ENCODE results near the gene CPLANE2. TPM values are rescaled to one million over a fixed set of nuclear protein-coding genes. Genes with fewer than 3 reads are reported as not detected.

The CPLANE2 gene
- total RNA-seq, 1 donor from 2014 or later = 12.9 TPM

DNA sequence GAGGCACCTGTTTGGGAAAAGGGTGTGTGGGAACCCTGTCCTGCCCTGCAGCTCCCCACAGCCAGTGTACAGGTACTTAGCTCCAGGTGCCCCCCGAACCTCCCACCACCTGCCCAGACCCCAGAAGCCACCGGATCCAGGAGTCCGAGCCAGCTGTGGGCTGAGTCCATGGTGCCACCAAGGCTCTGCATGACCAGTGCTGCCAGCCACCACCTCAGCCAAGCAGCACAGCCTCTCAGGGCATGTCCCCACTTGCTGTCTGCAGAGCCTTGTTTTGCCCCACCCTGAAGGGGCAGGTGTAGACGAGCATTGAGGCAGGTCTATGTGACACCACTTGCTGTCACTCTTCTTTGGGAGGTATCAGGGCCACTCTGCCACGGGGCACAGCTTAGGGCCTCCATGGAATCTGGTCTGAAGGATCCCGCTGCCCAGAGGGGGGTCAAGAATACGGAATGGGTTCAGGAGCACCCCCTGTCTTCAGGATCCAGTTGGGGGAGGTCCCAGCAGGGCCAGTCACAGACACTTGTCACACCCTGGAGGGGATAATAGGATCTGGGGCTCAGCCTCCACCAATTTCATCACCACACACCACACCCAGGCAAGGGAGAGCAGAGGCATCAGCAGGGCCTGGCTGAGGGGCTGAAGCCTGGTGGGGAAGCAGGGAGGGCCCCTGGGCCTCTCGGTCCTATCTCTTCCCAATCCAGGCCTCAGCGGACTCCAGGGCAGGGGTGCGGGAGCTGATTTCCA, 52.3 kb downstream of the CPLANE2 start:
- Mint-ChIP-seq H3K27me3 (no peaks in the 10 kb centered on the region), H3K9me3 (no peaks in the 10 kb centered on the region), H3K27ac (peak overlapping the region; percentile 58), H3K36me3 (no peaks in the 10 kb centered on the region), H3K4me1 (ENCODE audit: unreplicated experiment) (peaks cover 20% of the 10 kb centered on the region), H3K4me3 (no peak overlapping the region)
- no peak for DNase-seq (ENCODE audit: extremely low spot score, unreplicated experiment)
- no peak for TF ChIP-seq CTCF (conservative IDR thresholded peaks at IDR 0.05)

GRCh38 chr1:16183765-16184556, 53.0 kb downstream of the CPLANE2 start:
- no peaks in the 10 kb centered on the region for H3K9me3 Mint-ChIP-seq
- no peak for TF ChIP-seq CTCF (conservative IDR thresholded peaks at IDR 0.05)
- H3K4me1 Mint-ChIP-seq (ENCODE audit: unreplicated experiment) = peaks cover 20% of the 10 kb centered on the region
- H3K27ac Mint-ChIP-seq = peak overlapping the region; percentile 79
- H3K4me3 Mint-ChIP-seq = no peak overlapping the region
- H3K36me3 Mint-ChIP-seq = no peaks in the 10 kb centered on the region
- H3K27me3 Mint-ChIP-seq = no peaks in the 10 kb centered on the region
- DNase-seq (ENCODE audit: extremely low spot score, unreplicated experiment) = no peak

- H3K4me3 Mint-ChIP-seq = peak overlapping the region; percentile 14
- no peaks in the 10 kb centered on the region for H3K27me3 Mint-ChIP-seq
- peaks cover 24% of the 10 kb centered on the region for H3K4me1 Mint-ChIP-seq (ENCODE audit: unreplicated experiment)
- no peak for DNase-seq (ENCODE audit: extremely low spot score, unreplicated experiment)
- no peaks in the 10 kb centered on the region for H3K36me3 Mint-ChIP-seq
- H3K27ac Mint-ChIP-seq = peak overlapping the region; percentile 79
- TF ChIP-seq CTCF (conservative IDR thresholded peaks at IDR 0.05) = no peak
- no peaks in the 10 kb centered on the region for H3K9me3 Mint-ChIP-seq
These were observed 53.8 kb downstream of the CPLANE2 start for GRCh38 chr1:16183179-16183578.

DNA sequence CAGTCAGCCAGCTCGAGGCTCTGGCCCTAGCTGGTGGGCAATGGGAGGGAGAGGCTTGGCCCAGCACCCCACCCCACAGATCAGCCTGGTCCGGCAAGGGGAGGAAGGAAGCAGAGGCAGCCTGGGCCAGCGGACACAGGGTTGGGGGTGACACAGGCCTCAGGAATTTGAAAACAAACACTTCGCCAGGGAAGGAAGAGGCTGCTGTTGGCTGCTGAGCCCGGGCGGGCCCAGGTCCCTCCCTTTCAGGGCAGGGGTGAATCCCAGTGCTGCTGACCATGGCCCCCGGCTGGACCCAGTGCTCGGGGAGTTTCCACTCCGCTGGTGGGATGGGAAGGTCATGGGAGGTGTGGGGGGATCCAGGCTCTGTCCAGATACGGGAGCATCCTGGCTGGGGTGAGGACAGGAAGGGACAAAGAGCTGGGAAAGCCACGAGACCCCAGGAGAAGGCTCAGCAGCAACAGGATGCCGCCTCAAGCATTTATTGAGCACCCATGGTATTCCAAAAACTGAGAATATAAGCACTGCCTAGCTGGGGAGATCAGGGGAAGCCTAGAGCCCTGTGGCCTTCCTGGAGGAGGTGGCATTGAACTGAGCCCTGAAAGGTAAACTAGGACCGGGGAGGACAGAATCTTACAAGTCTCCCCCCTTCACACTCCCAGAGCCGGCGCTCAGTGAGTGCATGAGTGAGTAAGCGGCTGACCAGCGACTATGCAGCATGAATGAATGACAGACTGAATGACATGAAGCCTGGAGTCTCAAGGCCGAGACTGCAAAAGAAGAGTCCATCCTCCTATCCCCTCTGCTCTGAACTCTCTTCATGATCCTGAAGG, 54.9 kb downstream of the CPLANE2 start:
- H3K9me3 Mint-ChIP-seq = no peaks in the 10 kb centered on the region
- peaks cover 24% of the 10 kb centered on the region for H3K4me1 Mint-ChIP-seq (ENCODE audit: unreplicated experiment)
- no peaks in the 10 kb centered on the region for H3K36me3 Mint-ChIP-seq
- peak overlapping the region; percentile 49 for H3K4me3 Mint-ChIP-seq
- no peaks in the 10 kb centered on the region for H3K27me3 Mint-ChIP-seq
- peak overlapping the region; percentile 90 for H3K27ac Mint-ChIP-seq
- TF ChIP-seq CTCF (conservative IDR thresholded peaks at IDR 0.05) = no peak
- no peak for DNase-seq (ENCODE audit: extremely low spot score, unreplicated experiment)

Other genes with a start within 250 kb of the CPLANE2 start
- not detected in 2 replicates for gene SRARP, start 232.9 kb downstream of the CPLANE2 start, total RNA-seq (ENCODE audit: low replicate concordance)
- 0.48 and 0.64 TPM in 2 replicates for gene HSPB7, start 219.1 kb downstream of the CPLANE2 start, total RNA-seq (ENCODE audit: low replicate concordance)
- gene CLCNKA, start 215.1 kb downstream of the CPLANE2 start, total RNA-seq (ENCODE audit: low replicate concordance) = 0.38 and 1.6 TPM in 2 replicates
- 0.95 and 1.6 TPM in 2 replicates for gene CLCNKB, start 193.4 kb downstream of the CPLANE2 start, total RNA-seq (ENCODE audit: low replicate concordance)
- gene FAM131C, start 163.5 kb downstream of the CPLANE2 start, total RNA-seq (ENCODE audit: low replicate concordance) = 1.4 and 3.1 TPM in 2 replicates
- 40.3 and 77.9 TPM in 2 replicates for gene EPHA2, start 81.1 kb downstream of the CPLANE2 start, total RNA-seq (ENCODE audit: low replicate concordance)
- gene ARHGEF19, start 24.5 kb downstream of the CPLANE2 start, total RNA-seq (ENCODE audit: low replicate concordance) = 20.2 and 29.5 TPM in 2 replicates
- gene FBXO42, start 115.3 kb upstream of the CPLANE2 start, total RNA-seq (ENCODE audit: low replicate concordance) = 18.4 and 19.0 TPM in 2 replicates
- 127 and 140 TPM in 2 replicates for gene SZRD1, start 130.1 kb upstream of the CPLANE2 start, total RNA-seq (ENCODE audit: low replicate concordance)
- not detected in 2 replicates for gene SPATA21, start 200.2 kb upstream of the CPLANE2 start, total RNA-seq (ENCODE audit: low replicate concordance)
- 45.9 and 48.2 TPM in 2 replicates for gene NECAP2, start 203.5 kb upstream of the CPLANE2 start, total RNA-seq (ENCODE audit: low replicate concordance)